Activated T-cell treated with anti-CD3 and anti-CD28 coated beads, Interleukin-2, amount 50 U/mL, for 72 hours (primary cell): ENCODE measurements around the gene CEP85L. TPM values are rescaled to one million over a fixed set of nuclear protein-coding genes. Genes with fewer than 3 reads are reported as not detected.

ENCODE experiments used
- total RNA-seq, 2 donors: library from RNA; stranded (reverse); gene quantifications; one replicate each; pipeline ENCODE4 v1.2.3, GENCODE V29; 2022

Gene CEP85L
- total RNA-seq, 2 donors from 2014 or later = 32.4 to 44.7 TPM

Other genes starting within 250 kb of the CEP85L start
- gene PLN, start 103.3 kb downstream of the CEP85L start, total RNA-seq = not detected
- gene ASF1A, start 242.6 kb upstream of the CEP85L start, total RNA-seq = 10 to 100 TPM; 45.6 to 58.4 TPM